IMR-90 (cell line): ENCODE results near the gene IQCB1. TPM values are rescaled to one million over a fixed set of nuclear protein-coding genes. Genes with fewer than 3 reads are reported as not detected.

Experiments
- ATAC-seq: fragments of 200-7000 bp; cut with Tn5 transposase; 2 replicates; pipeline ENCODE4 v1.9.1; 2020; ENCODE audit warnings: low read depth, mild to moderate bottlenecking, moderate library complexity
- BruUV-seq: library from RNA; stranded (reverse); fragments of 400-500 nt; replicated peaks from 2 replicates; lab custom pipeline; 2021; lab: Mats Ljungman, UMichigan
- CTCF ChIA-PET: fragments of 300-600 bp; formaldehyde crosslinking; extraction: SDS; loops from one replicate; lab custom pipeline; 2021; ENCODE audit warnings: antibody characterized with exemption; lab: Yijun Ruan, JAX
- POLR2A ChIA-PET: fragments of 300-600 bp; sonication (Branson Sonifier 250); formaldehyde crosslinking; loops from one replicate; lab custom pipeline; 2022; ENCODE audit warnings: antibody characterized with exemption; ENCODE audit not compliant: unreplicated experiment; lab: Charles Lee
- DNase-seq: peaks from one replicate; pipeline ENCODE4 v3.0.0; 2013
- H2AFZ ChIP-seq: replicated peaks from 2 replicates; pipeline ENCODE3; 2013; ENCODE audit warnings: low read length, mild to moderate bottlenecking; ENCODE audit not compliant: poor library complexity
- H2AK5ac ChIP-seq: 2 replicates; pipeline ENCODE4 v1.6.1; 2013; ENCODE audit warnings: low read depth, low read length, inconsistent platforms
- H2AK9ac ChIP-seq: replicated peaks from 2 replicates; pipeline ENCODE3; 2013; ENCODE audit warnings: mild to moderate bottlenecking, low read depth, low read length, moderate library complexity; ENCODE audit not compliant: poor library complexity
- H2BK120ac ChIP-seq: 2 replicates; pipeline ENCODE4 v1.6.1; 2013; ENCODE audit warnings: low read depth, low read length, inconsistent platforms
- H2BK15ac ChIP-seq: 3 replicates; pipeline ENCODE4 v1.6.1; 2013; ENCODE audit warnings: low read depth, low read length, inconsistent platforms
- H2BK20ac ChIP-seq: 2 replicates; pipeline ENCODE4 v1.6.1; 2013; ENCODE audit warnings: low read depth, mild to moderate bottlenecking, inconsistent platforms, low read length, moderate library complexity
- H2BK5ac ChIP-seq: 2 replicates; pipeline ENCODE4 v1.6.1; 2013; ENCODE audit warnings: mild to moderate bottlenecking, low read depth, low read length, inconsistent platforms; ENCODE audit not compliant: poor library complexity, severe bottlenecking
- H3K14ac ChIP-seq: replicated peaks from 2 replicates; pipeline ENCODE4 v1.6.1; 2013; ENCODE audit warnings: low read depth, low read length, inconsistent platforms
- H3K18ac ChIP-seq: 2 replicates; pipeline ENCODE4 v1.6.1; 2013; ENCODE audit warnings: low read depth, low read length, control low read depth
- H3K23ac ChIP-seq: 2 replicates; pipeline ENCODE4 v1.6.1; 2013; ENCODE audit warnings: low read depth, low read length, inconsistent platforms
- H3K27ac ChIP-seq: 2 replicates; pipeline ENCODE4 v1.5.1; 2013; ENCODE audit warnings: mild to moderate bottlenecking, control low read depth, low read length; ENCODE audit not compliant: insufficient read depth
- H3K27me3 ChIP-seq: 2 replicates; pipeline ENCODE4 v1.6.1; 2013; ENCODE audit warnings: low read length; ENCODE audit not compliant: control insufficient read depth, insufficient read depth
- H3K36me3 ChIP-seq: 2 replicates; pipeline ENCODE4 v1.6.1; 2013; ENCODE audit warnings: low read length, mixed read lengths; ENCODE audit not compliant: control insufficient read depth, insufficient read depth
- H3K4ac ChIP-seq: 2 replicates; pipeline ENCODE4 v1.6.1; 2013; ENCODE audit warnings: low read depth, low read length, inconsistent platforms
- H3K4me1 ChIP-seq: 2 replicates; pipeline ENCODE4 v1.6.1; 2013; ENCODE audit warnings: low read length, mixed read lengths; ENCODE audit not compliant: control insufficient read depth, insufficient read depth
- H3K4me2 ChIP-seq: 2 replicates; pipeline ENCODE4 v1.6.1; 2013; ENCODE audit warnings: low read depth, mild to moderate bottlenecking, control low read depth, low read length, moderate library complexity
- H3K4me3 ChIP-seq: 2 replicates; pipeline ENCODE4 v1.5.1; 2013; ENCODE audit warnings: low read depth, mild to moderate bottlenecking, control low read depth, low read length, moderate library complexity; ENCODE audit not compliant: insufficient read depth
- H3K56ac ChIP-seq: 2 replicates; pipeline ENCODE4 v1.6.1; 2013; ENCODE audit warnings: low read length, inconsistent platforms; ENCODE audit not compliant: insufficient read depth; ENCODE audit errors: extremely low read depth
- H3K79me1 ChIP-seq, 2 experiments: 2 replicates each; pipeline ENCODE4 v1.6.1; 2013; ENCODE audit warnings: low read length in 2 of 2, inconsistent platforms in 1 of 2, low read depth in 1 of 2
- H3K9ac ChIP-seq: 2 replicates; pipeline ENCODE4 v1.6.1; 2013; ENCODE audit warnings: low read depth, low read length, control low read depth
- H3K9me1 ChIP-seq: 2 replicates; pipeline ENCODE4 v1.6.1; 2013; ENCODE audit warnings: low read length, inconsistent platforms; ENCODE audit not compliant: insufficient read depth
- H3K9me3 ChIP-seq: 2 replicates; pipeline ENCODE4 v1.6.1; 2013; ENCODE audit warnings: low read length; ENCODE audit not compliant: control insufficient read depth, insufficient read depth
- H4K20me1 ChIP-seq: 2 replicates; pipeline ENCODE4 v1.6.1; 2013; ENCODE audit warnings: low read length, inconsistent platforms; ENCODE audit not compliant: insufficient read depth
- H4K5ac ChIP-seq: 2 replicates; pipeline ENCODE4 v1.6.1; 2013; ENCODE audit warnings: mild to moderate bottlenecking, low read depth, low read length, control low read depth
- H4K8ac ChIP-seq, 2 experiments: 2 replicates each; pipeline ENCODE4 v1.6.1; 2013; ENCODE audit warnings: low read depth in 2 of 2, low read length in 2 of 2, control low read depth in 1 of 2, inconsistent platforms in 1 of 2
- H4K91ac ChIP-seq: 2 replicates; pipeline ENCODE4 v1.6.1; 2013; ENCODE audit warnings: low read depth, low read length, inconsistent platforms; ENCODE audit not compliant: insufficient read depth
- CTCF ChIP-seq: conservative IDR thresholded peaks from 2 replicates; pipeline ENCODE4 v1.5.1; 2012; ENCODE audit warnings: mild to moderate bottlenecking, low read depth, low read length, improper control_type of control experiment
- ELK1 ChIP-seq: fragments of 150-350 bp; IDR thresholded peaks from 2 replicates; pipeline ENCODE4 v1.6.1; 2016; ENCODE audit warnings: low read depth, mild to moderate bottlenecking, low read length, moderate library complexity, borderline replicate concordance
- MXI1 ChIP-seq: IDR thresholded peaks from 2 replicates; pipeline ENCODE4 v1.6.1; 2012; ENCODE audit warnings: low read depth, mild to moderate bottlenecking, low read length, moderate library complexity, borderline replicate concordance
- SMC3 ChIP-seq: fragments of 150-350 bp; IDR thresholded peaks from 2 replicates; pipeline ENCODE4 v1.6.1; 2016; ENCODE audit warnings: low read depth, mild to moderate bottlenecking, antibody characterized with exemption, low read length, moderate library complexity
- WGBS, 2 experiments: methylation state at CpG; one replicate each; pipeline versions ENCODE4 v1.1.5 to v1.1.7; 2013; ENCODE audit warnings: missing lambda C conversion rate in 2 of 2; ENCODE audit not compliant: insufficient read length in 1 of 2; ENCODE audit errors: extremely low coverage in 2 of 2; 5-methylcytosine and 5-hydroxymethylcytosine counted together
- dilution Hi-C: fragments of 300-500 bp; cut with HindIII; formaldehyde crosslinking; loops from one replicate; pipeline ENCODE4 v1.14.3; 2018; ENCODE audit warnings: low sequenced_read_pairs; ENCODE audit not compliant: unreplicated experiment
- in situ Hi-C: fragments of 300-500 bp; cut with MboI; formaldehyde crosslinking; loops from 3 replicates; pipeline ENCODE4 v1.14.3; 2019; ENCODE audit warnings: low sequenced_read_pairs, inconsistent platforms, mixed read lengths
- intact Hi-C: fragments of 100-400 bp; cut with micrococcal nuclease; formaldehyde crosslinking; loops from 2 replicates; pipeline ENCODE4 v1.10.0; 2022
- polyA plus RNA-seq, 3 experiments: library from polyadenylated mRNA; depleted of rRNA; stranded (reverse); fragments of >200 nt; gene quantifications; 2 replicates each; pipeline ENCODE4 v1.2.3, GENCODE V29; 2012; ENCODE audit warnings: low replicate concordance in 1 of 3
- total RNA-seq: library from RNA; depleted of rRNA; stranded (reverse); fragments of >200 nt; gene quantifications from 2 replicates; pipeline ENCODE4 v1.2.3, GENCODE V29; 2012

Gene IQCB1
- total and polyA plus RNA-seq, 2 of the 4 experiments (the other 2 are of a cell fraction), result 13.5 to 18.3 TPM

GRCh38 chr3:121759541-121760202 lies 75.2 kb downstream of the IQCB1 start:
- Histone ChIP-seq H3K56ac (no peak overlapping the region), H4K8ac (no peak overlapping the region), H3K4me1 (no peaks in the 10 kb centered on the region), H3K4me2 (no peak overlapping the region), H4K91ac (no peak overlapping the region), H3K9me3 (no peaks in the 10 kb centered on the region), H3K9me1 (no peaks in the 10 kb centered on the region), H2AK5ac (no peak overlapping the region), H3K18ac (no peak overlapping the region), H3K79me1 (no peaks in the 10 kb centered on the region), H2BK5ac (no peak overlapping the region), H3K27ac (no peak overlapping the region), H3K27me3 (peaks cover 3% of the 10 kb centered on the region), H3K36me3 (no peaks in the 10 kb centered on the region), H2BK15ac (no peak overlapping the region), H3K4me3 (no peak overlapping the region), H3K23ac (no peak overlapping the region), H2AK9ac (no peak overlapping the region), H2AFZ (no peak overlapping the region), H3K4ac (no peak overlapping the region), H4K5ac (no peak overlapping the region), H3K9ac (no peak overlapping the region), H4K20me1 (no peaks in the 10 kb centered on the region), H3K14ac (no peak overlapping the region), H2BK120ac (no peak overlapping the region), H2BK20ac (no peak overlapping the region)
- CTCF ChIA-PET, result interaction anchor here (0.9 kb wide), 1 partner anchor 27 kb away, joined by 3 read pairs; no protein-coding TSS in a partner anchor
- DNase-seq (no peak), ATAC-seq (no peak)
- in situ Hi-C loops, result no loop called here
- intact Hi-C loops, result no loop called here
- no TSS peak for BruUV-seq
- POLR2A ChIA-PET, result no interaction called here
- no CpG with 5 or more reads among the region's 3 CpGs for WGBS, 2 experiments
- dilution Hi-C loops, result no loop called here
- TF ChIP-seq MXI1, result no peak
- TF ChIP-seq SMC3, result no peak
- no peak for TF ChIP-seq ELK1
- TF ChIP-seq CTCF, result no peak
